Esophagus squamous epithelium (tissue), 4 donors: ENCODE results near the gene KIF4B.

ENCODE experiments used
- CTCF ChIP-seq, 6 experiments: fragments of 450-650 bp in 4 of 6; fragments of 200-600 bp in 2 of 6; sonication (generic) in 2 of 6; IDR thresholded peaks; one replicate each; pipeline ENCODE4 v1.5.1; 2016 to 2019; ENCODE audit warnings: antibody characterized with exemption in 6 of 6, mild to moderate bottlenecking in 4 of 6, moderate library complexity in 4 of 6
- POLR2A ChIP-seq, 4 donors: fragments of 450-650 bp; IDR thresholded peaks; one replicate each; pipeline ENCODE4 v1.6.1; 2017; ENCODE audit warnings: antibody characterized with exemption in 4 of 4, mild to moderate bottlenecking in 4 of 4, moderate library complexity in 3 of 4

GRCh38 chr5:155025895-155026294 is 12.3 kb downstream of the KIF4B start:
- TF ChIP-seq POLR2A (IDR thresholded peaks at IDR 0.05) = no peak
- TF ChIP-seq CTCF (IDR thresholded peaks at IDR 0.05) = no peak
